Thyroid gland (tissue), 4 donors: Measurements from ENCODE around the gene KIF14. TPM values are rescaled to one million over a fixed set of nuclear protein-coding genes. Genes with fewer than 3 reads are reported as not detected.

Source experiments
- DNase-seq, 2 donors: peaks; one replicate each; pipeline ENCODE4 v3.0.0-alpha.2; 2019
- H3K27ac ChIP-seq, 3 donors: fragments of 200-600 bp; sonication (generic); 1 replicate in 2 of 3; 2 replicates in 1 of 3; pipeline ENCODE4 v1.5.1; 2016 to 2019; ENCODE audit warnings: mild to moderate bottlenecking in 1 of 3, moderate library complexity in 1 of 3
- H3K27me3 ChIP-seq: fragments of 200-600 bp; sonication (generic); one replicate; pipeline ENCODE4 v1.5.1; 2019
- H3K36me3 ChIP-seq, 2 donors: fragments of 200-600 bp; sonication (generic); one replicate each; pipeline ENCODE4 v1.5.1; 2016 to 2019
- H3K4me1 ChIP-seq, 2 donors: fragments of 200-600 bp; sonication (generic); one replicate each; pipeline ENCODE4 v1.5.1; 2017 to 2019
- H3K4me3 ChIP-seq, 3 donors: fragments of 200-600 bp; sonication (generic); replicated peaks in 1 of 3; 1 replicate in 2 of 3; 2 replicates in 1 of 3; pipeline ENCODE4 v1.5.1; 2016; ENCODE audit warnings: mild to moderate bottlenecking in 1 of 3
- H3K9me3 ChIP-seq: fragments of 200-600 bp; sonication (generic); one replicate; pipeline ENCODE4 v1.5.1; 2017
- POLR2A ChIP-seq, 2 donors: fragments of 450-650 bp; IDR thresholded peaks; one replicate each; pipeline ENCODE4 v1.6.1; 2017; ENCODE audit warnings: antibody characterized with exemption in 2 of 2, mild to moderate bottlenecking in 2 of 2, moderate library complexity in 1 of 2
- WGBS, 2 donors: methylation state at CpG; one replicate each; pipeline ENCODE4 v1.1.5; 2017; 5-methylcytosine and 5-hydroxymethylcytosine counted together
- intact Hi-C: fragments of 100-400 bp; cut with DNase I; formaldehyde crosslinking; loops from one replicate; pipeline ENCODE4 v1.15.1; 2023
- total RNA-seq, 4 donors: library from RNA; depleted of rRNA; stranded (reverse); fragments of >200 nt; gene quantifications; one replicate each; pipeline ENCODE4 v1.2.3, GENCODE V29; 2016
- TF ChIP-seq, protein P1 (sequence below), 6 experiments: fragments of 200-600 bp in 3 of 6; fragments of 450-650 bp in 3 of 6; sonication (generic) in 3 of 6; IDR thresholded peaks; one replicate each; pipeline ENCODE4 v1.5.1; 2016 to 2019; ENCODE audit warnings: antibody characterized with exemption in 6 of 6, mild to moderate bottlenecking in 2 of 6, inconsistent platforms in 1 of 6, moderate library complexity in 1 of 6

The KIF14 gene
- total RNA-seq, 4 donors from 2014 or later = 0.05 to 0.42 (median 0.18) TPM

DNA sequence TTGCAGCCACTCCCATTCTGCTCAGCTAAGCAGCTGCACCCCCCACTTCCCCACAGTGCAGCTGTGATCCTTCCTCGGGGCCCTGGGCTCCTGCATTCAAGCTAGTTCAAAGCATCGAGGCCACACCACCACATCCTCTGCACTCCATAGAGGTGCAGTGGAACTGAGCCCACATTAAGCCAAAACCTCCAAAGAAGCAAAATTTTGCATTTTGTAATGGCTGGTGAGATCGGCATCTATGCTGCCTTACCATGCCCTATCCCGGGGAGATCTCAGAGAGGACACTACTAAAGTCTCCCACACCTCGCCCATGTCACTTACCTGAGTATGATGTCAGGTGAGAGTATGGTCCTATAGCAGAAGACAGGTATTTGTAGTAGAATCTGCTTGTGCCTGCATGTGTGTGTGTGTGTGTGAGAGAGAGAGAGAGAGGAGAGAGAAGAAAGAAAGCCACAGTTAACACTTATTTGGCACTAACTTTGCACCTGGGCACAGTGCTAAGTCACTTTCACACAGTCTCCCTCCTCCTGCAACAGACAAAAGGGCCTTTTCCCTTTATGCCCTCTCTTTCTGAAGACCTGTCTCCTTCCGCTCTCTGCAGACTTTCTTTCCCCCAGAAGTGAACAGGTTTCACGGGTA lies 89.8 kb downstream of the KIF14 start:
- no peak overlapping the region for H3K4me3 ChIP-seq
- no peaks in the 10 kb centered on the region for H3K36me3 ChIP-seq
- no peak overlapping the region for H3K27ac ChIP-seq
- no peak for DNase-seq
- WGBS, 2 donors = 72 to 73% methylated on average over 7 of the region's 7 CpGs
- H3K27me3 ChIP-seq = no peaks in the 10 kb centered on the region
- TF ChIP-seq, protein P1, sequence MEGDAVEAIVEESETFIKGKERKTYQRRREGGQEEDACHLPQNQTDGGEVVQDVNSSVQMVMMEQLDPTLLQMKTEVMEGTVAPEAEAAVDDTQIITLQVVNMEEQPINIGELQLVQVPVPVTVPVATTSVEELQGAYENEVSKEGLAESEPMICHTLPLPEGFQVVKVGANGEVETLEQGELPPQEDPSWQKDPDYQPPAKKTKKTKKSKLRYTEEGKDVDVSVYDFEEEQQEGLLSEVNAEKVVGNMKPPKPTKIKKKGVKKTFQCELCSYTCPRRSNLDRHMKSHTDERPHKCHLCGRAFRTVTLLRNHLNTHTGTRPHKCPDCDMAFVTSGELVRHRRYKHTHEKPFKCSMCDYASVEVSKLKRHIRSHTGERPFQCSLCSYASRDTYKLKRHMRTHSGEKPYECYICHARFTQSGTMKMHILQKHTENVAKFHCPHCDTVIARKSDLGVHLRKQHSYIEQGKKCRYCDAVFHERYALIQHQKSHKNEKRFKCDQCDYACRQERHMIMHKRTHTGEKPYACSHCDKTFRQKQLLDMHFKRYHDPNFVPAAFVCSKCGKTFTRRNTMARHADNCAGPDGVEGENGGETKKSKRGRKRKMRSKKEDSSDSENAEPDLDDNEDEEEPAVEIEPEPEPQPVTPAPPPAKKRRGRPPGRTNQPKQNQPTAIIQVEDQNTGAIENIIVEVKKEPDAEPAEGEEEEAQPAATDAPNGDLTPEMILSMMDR (IDR thresholded peaks at IDR 0.05) = no peak
- no peak for TF ChIP-seq POLR2A (IDR thresholded peaks at IDR 0.05)
- intact Hi-C loops = no loop called here
- no peaks in the 10 kb centered on the region for H3K4me1 ChIP-seq
- no peaks in the 10 kb centered on the region for H3K9me3 ChIP-seq

DNA sequence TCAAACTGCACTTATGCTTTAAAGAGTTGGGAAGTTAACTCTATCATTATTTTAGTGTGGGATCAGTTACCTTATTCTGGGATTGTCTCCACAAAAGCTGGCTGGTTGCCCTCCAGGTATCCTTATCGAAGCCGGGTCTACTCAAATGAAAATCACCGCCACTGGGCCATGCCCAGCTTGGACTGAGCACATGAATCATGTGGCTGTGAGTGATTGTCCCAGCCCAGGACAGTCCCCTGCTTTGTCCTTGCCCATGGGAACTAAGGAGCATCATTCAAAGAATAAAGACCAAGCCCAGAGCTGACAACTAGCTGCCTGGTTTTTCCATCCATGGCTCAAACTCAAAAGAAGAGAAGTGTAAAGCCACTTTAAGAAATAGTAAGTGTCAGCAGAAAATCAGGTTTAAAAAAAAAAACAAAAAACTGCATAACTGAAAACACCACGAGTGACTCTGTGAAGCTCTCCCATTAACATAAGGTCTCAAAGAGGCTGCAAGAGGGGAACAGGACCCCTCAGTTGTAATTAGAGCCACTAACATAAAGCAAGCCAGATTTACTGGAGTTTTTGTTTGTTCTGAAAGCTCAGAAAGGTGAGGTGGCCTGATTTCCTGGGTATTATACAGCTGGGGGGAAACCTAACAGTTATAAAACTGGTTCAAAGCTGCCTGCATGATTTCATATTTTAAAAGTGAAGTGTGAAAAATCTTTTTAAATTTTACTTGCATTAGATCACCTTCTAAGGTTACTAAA lies 91.5 kb downstream of the KIF14 start:
- TF ChIP-seq POLR2A (IDR thresholded peaks at IDR 0.05) = no peak
- TF ChIP-seq, protein P1 (IDR thresholded peaks at IDR 0.05) = no peak
- no peaks in the 10 kb centered on the region for H3K27me3 ChIP-seq
- no peaks in the 10 kb centered on the region for H3K36me3 ChIP-seq
- H3K4me3 ChIP-seq = no peak overlapping the region
- H3K4me1 ChIP-seq = peaks cover 8 to 12% of the 10 kb centered on the region in 2 donors
- 61 to 63% methylated on average over 4 of the region's 4 CpGs for WGBS, 2 donors
- no peak overlapping the region for H3K27ac ChIP-seq
- intact Hi-C loops = no loop called here
- H3K9me3 ChIP-seq = no peaks in the 10 kb centered on the region
- no peak for DNase-seq

GRCh38 chr1:200527670-200528069 lies 92.9 kb downstream of the KIF14 start:
- H3K4me1 ChIP-seq = peaks cover 8 to 12% of the 10 kb centered on the region in 2 donors
- intact Hi-C loops = no loop called here
- H3K36me3 ChIP-seq = no peaks in the 10 kb centered on the region
- no peaks in the 10 kb centered on the region for H3K9me3 ChIP-seq
- H3K27ac ChIP-seq = no peak overlapping the region
- no peak for TF ChIP-seq POLR2A (IDR thresholded peaks at IDR 0.05)
- TF ChIP-seq, protein P1 (IDR thresholded peaks at IDR 0.05) = no peak
- WGBS, 2 donors = 91 to 93% methylated on average over 4 of the region's 4 CpGs
- no peak overlapping the region for H3K4me3 ChIP-seq
- no peaks in the 10 kb centered on the region for H3K27me3 ChIP-seq
- no peak for DNase-seq

DNA sequence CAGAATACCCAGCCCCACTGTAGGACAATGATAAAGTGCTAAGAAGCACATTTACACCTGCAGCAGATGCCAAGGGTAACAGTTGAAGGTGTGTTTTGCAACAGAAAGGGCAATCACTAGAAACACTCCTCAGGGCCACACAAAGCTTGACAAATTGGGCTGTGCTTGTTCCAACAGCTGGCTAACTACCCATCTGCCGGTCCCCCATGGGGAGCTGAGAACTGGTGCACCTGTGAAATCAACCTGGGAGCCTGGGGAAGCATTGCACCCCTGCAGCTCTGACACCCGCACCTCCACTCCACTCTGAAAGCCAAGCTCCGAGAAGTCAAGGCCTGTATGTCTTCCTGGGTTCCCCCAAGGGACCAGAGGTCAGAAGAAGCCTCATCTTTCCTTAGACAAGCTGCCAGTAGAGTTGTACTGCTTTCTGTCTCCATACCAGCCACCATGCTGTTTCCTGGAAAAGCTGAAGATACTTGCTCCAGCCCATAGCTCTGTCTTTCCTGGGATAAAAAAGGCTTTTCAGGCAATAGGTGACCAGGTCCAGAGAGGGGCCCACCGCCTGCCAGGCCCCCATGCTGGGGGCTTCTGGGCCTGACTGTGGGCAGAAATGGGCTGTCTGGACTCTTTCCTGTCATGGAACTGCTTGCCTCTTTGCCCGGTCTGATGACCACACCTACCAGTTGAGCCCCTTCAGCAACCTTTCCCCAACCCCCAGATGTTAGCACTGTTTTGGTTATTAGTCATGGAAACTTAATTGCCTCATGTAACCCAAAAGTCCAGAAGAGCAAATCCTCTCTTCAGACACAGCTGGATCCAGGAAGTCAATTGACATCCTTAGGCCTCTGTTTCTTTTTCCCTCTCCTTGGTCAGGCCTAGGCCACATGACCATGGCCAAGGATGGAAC lies 93.6 kb downstream of the KIF14 start:
- Histone ChIP-seq H3K4me3 (no peak overlapping the region), H3K9me3 (no peaks in the 10 kb centered on the region), H3K4me1 (peaks cover 8 to 12% of the 10 kb centered on the region in 2 donors), H3K27ac (no peak overlapping the region), H3K27me3 (no peaks in the 10 kb centered on the region), H3K36me3 (no peaks in the 10 kb centered on the region)
- no peak for TF ChIP-seq POLR2A (IDR thresholded peaks at IDR 0.05)
- TF ChIP-seq, protein P1 (IDR thresholded peaks at IDR 0.05) = no peak
- intact Hi-C loops = no loop called here
- 82 to 87% methylated on average over 5 of the region's 5 CpGs for WGBS, 2 donors
- DNase-seq = no peak
